Lung (tissue), 12 donors: Measurements from ENCODE around the gene HHLA2. TPM values are rescaled to one million over a fixed set of nuclear protein-coding genes. Genes with fewer than 3 reads are reported as not detected.
A peak's percentile ranks its signal among the peaks of the same experiment; 100 is the strongest.

Experiments used
- ATAC-seq: fragments of 200-7000 bp; cut with Tn5 transposase; one replicate; pipeline ENCODE4 v1.9.1; 2020; ENCODE audit warnings: moderate number of reproducible peaks; ENCODE audit not compliant: insufficient read depth, low FRiP score
- DNase-seq, 3 donors: peaks; one replicate each; pipeline ENCODE4 v3.0.0-alpha.2; 2013 to 2017
- H3K27ac ChIP-seq, 2 donors: one replicate each; pipeline ENCODE4 v1.5.1; 2013; ENCODE audit warnings: mild to moderate bottlenecking in 2 of 2, moderate library complexity in 2 of 2, control low read depth in 1 of 2, inconsistent platforms in 1 of 2, low read depth in 1 of 2, low read length in 1 of 2
- H3K27me3 ChIP-seq, 3 donors: one replicate each; pipeline ENCODE4 v1.5.1; 2013; ENCODE audit warnings: low read length in 2 of 3; ENCODE audit not compliant: control insufficient read depth in 3 of 3, insufficient read depth in 3 of 3
- H3K36me3 ChIP-seq, 4 donors: one replicate each; pipeline ENCODE4 v1.5.1; 2013; ENCODE audit warnings: low read length in 4 of 4, mild to moderate bottlenecking in 1 of 4, moderate library complexity in 1 of 4; ENCODE audit not compliant: control insufficient read depth in 4 of 4, insufficient read depth in 4 of 4
- H3K4me1 ChIP-seq, 5 donors: one replicate each; pipeline ENCODE4 v1.5.1; 2013; ENCODE audit warnings: low read length in 5 of 5, mild to moderate bottlenecking in 2 of 5, moderate library complexity in 1 of 5; ENCODE audit not compliant: control insufficient read depth in 5 of 5, insufficient read depth in 5 of 5
- H3K4me3 ChIP-seq: one replicate; pipeline ENCODE4 v1.5.1; 2013; ENCODE audit warnings: mild to moderate bottlenecking, control low read depth, moderate library complexity
- H3K9ac ChIP-seq, 2 donors: one replicate each; pipeline ENCODE4 v1.5.1; 2013; ENCODE audit warnings: low read length in 2 of 2, control low read depth in 1 of 2; ENCODE audit not compliant: insufficient read depth in 1 of 2
- H3K9me3 ChIP-seq, 4 donors: one replicate each; pipeline ENCODE4 v1.5.1; 2013; ENCODE audit warnings: low read length in 3 of 4, mild to moderate bottlenecking in 1 of 4, moderate library complexity in 1 of 4; ENCODE audit not compliant: control insufficient read depth in 4 of 4, insufficient read depth in 3 of 4
- CTCF ChIP-seq: IDR thresholded peaks from 2 replicates; pipeline ENCODE4 v1.5.1; 2012; ENCODE audit warnings: mild to moderate bottlenecking; ENCODE audit errors: control extremely low read depth, extremely low read depth
- WGBS, 2 donors: extraction: QIAGEN DNeasy Blood & Tissue Kit; methylation state at CpG; one replicate each; pipeline ENCODE4 v1.1.7; 2013; 5-methylcytosine and 5-hydroxymethylcytosine counted together
- polyA plus RNA-seq, 2 donors: library from polyadenylated mRNA; stranded (reverse); fragments of 200-250 nt; gene quantifications; one replicate each; pipeline ENCODE4 v1.2.1, GENCODE V29; 2013
- total RNA-seq, 2 donors: library from RNA; depleted of rRNA in 1 of 2; stranded (reverse); fragments of >200 nt in 1 of 2; gene quantifications; one replicate each; pipeline ENCODE4 v1.2.1, GENCODE V29; 2014 to 2021
- donor health status: control.
- donor health status: control.
- donor health status: Bipolar disorder and iron deficiency.
- donor health status: healthy.
- donor health status: DM: yes; HTN: yes; CAD: no.

Gene HHLA2
- total and polyA plus RNA-seq, 4 donors: 1.8 to 20.2 (median 3.5) TPM

GRCh38 chr3:108410531-108410984 lies 114.2 kb downstream of the HHLA2 start:
- H3K4me1 ChIP-seq: peaks cover 0 to 1% (median 0%) of the 10 kb centered on the region in 5 donors
- TF ChIP-seq CTCF: no peak
- H3K36me3 ChIP-seq: no peaks in the 10 kb centered on the region
- peaks cover 0 to 9% (median 0%) of the 10 kb centered on the region in 3 donors for H3K27me3 ChIP-seq
- 65 to 75% methylated on average over 11 of the region's 11 CpGs for WGBS, 2 donors
- H3K9me3 ChIP-seq: no peaks in the 10 kb centered on the region
- H3K4me3 ChIP-seq: no peak overlapping the region
- DNase-seq: no peak
- ATAC-seq: peak; percentile 53
- peak overlapping the region in 1 of 2 donors; percentile 1 for H3K27ac ChIP-seq
- H3K9ac ChIP-seq: no peak overlapping the region

GRCh38 chr3:108412121-108412750 lies 115.9 kb downstream of the HHLA2 start:
- TF ChIP-seq CTCF: no peak
- peak in 1 of 3 donors; percentile 48 for DNase-seq
- H3K36me3 ChIP-seq: no peaks in the 10 kb centered on the region
- H3K27ac ChIP-seq: no peak overlapping the region
- WGBS, 2 donors: 88 to 91% methylated on average over 6 of the region's 6 CpGs
- ATAC-seq: no peak
- H3K4me1 ChIP-seq: peaks cover 0 to 4% (median 0%) of the 10 kb centered on the region in 5 donors
- no peak overlapping the region for H3K4me3 ChIP-seq
- peaks cover 0 to 1% (median 0%) of the 10 kb centered on the region in 3 donors for H3K27me3 ChIP-seq
- H3K9ac ChIP-seq: no peak overlapping the region
- no peaks in the 10 kb centered on the region for H3K9me3 ChIP-seq

- no peak for DNase-seq
Observed at GRCh38 chr3:108414007-108414406, 117.7 kb downstream of the HHLA2 start.

More at GRCh38 chr3:108414007-108414406, 117.7 kb downstream of the HHLA2 start:
- H3K4me3 ChIP-seq: no peak overlapping the region
- WGBS, 2 donors: 73 to 91% methylated on average over 5 of the region's 5 CpGs
- H3K27me3 ChIP-seq: peaks cover 0 to 3% (median 0%) of the 10 kb centered on the region in 3 donors
- ATAC-seq: no peak
- no peaks in the 10 kb centered on the region for H3K9me3 ChIP-seq
- no peak overlapping the region for H3K9ac ChIP-seq
- peaks cover 0 to 4% (median 0%) of the 10 kb centered on the region in 5 donors for H3K4me1 ChIP-seq
- no peak for TF ChIP-seq CTCF
- H3K27ac ChIP-seq: no peak overlapping the region
- no peaks in the 10 kb centered on the region for H3K36me3 ChIP-seq
